ENCODE results near the gene NANP.
A peak's percentile ranks its signal among the peaks of the same experiment; 100 is the strongest.
"Not testable (repeated sequence)": the region's sequence is repeated elsewhere in the genome, so short reads cannot be mapped to it uniquely, and the experiment has no call there.

Gene NANP

DNA sequence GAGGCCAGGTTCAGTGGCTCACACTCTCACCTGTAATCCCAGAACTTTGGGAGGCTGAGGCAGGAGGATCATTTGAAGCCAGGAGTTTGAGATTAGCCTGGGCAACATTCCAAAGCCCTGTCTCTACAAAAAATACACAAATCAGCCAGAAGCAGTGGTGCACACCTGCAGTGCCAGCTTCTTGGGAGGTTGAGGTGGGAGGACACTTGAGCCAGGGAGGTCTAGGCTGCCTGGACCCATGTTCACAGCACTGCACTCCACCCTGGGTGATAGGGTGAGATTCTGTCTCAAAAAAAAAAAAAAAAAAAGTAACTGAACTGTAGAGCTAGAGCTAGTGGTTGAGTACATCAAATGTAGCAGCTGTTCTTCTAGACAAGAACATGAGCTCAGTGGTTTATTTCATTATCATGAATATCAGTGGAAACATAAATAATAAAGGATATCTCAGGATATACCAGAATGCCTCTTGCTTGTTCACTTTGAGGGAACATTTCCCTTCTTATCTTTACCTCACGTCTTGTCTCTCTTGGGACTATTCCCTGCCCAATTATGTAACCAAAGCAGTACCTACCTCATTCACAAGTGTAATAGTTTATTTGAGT lies 17.6 kb downstream of the NANP start:
- no peak for DNase-seq (ENCODE audit: low read depth)

DNA sequence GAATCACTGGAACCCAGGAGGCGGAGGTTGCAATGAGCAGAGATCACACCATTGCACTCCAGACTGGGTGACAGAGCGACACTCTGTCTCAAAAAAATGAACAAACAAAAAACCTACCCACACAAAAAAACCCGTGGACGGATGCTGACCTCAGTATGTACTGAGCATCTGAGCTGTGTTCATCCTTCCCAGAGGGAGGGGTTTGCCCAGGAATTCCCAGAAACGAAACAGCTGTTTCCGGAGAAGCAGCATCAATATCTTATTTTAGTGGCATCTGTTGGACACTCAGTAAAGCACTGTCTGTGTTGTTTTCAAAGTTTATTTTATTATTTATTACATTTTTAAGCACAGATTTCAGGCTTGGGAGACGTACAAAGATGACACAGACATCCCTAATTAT lies 18.7 kb downstream of the NANP start:
- no peak for DNase-seq (ENCODE audit: low read depth)

DNA sequence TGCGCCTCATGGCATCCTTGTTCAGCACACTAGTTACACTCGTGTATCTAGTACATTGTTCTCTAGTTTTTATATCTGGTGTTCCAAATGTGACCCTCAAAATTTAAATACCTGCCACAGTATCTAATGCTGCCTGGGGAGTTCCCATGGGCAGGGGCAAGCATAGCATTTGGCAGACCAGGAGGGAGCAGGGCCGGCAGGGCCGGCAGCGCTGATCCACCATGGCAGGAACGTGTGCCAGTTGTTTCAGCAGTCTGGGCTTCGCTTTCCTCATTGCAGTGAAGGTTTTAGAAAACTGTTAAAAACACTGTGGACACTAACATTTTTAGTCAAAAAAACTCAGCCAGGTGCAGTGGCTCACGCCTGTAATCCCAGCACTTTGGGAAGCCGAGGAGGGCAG lies 19.2 kb downstream of the NANP start:
- no peak for DNase-seq (ENCODE audit: low read depth)

DNA sequence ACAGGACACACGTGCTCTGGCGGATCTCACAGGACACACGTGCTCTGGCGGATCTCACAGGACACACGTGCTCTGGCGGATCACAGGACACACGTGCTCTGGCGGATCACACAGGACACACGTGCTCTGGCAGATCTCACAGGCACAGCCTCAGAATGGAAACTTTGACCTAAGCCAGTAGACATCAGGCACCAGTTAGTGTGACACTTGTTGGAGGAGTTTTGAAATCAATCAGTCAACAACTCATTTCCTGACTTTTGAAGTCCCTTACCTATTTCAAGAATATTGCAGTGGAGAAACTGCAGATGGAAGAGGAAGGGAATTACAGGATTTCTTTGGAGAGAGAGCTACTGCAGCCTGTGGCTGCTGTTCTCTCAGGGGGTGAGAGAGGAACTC lies 20.9 kb downstream of the NANP start:
- DNase-seq (ENCODE audit: low read depth): not testable (repeated sequence)

DNA sequence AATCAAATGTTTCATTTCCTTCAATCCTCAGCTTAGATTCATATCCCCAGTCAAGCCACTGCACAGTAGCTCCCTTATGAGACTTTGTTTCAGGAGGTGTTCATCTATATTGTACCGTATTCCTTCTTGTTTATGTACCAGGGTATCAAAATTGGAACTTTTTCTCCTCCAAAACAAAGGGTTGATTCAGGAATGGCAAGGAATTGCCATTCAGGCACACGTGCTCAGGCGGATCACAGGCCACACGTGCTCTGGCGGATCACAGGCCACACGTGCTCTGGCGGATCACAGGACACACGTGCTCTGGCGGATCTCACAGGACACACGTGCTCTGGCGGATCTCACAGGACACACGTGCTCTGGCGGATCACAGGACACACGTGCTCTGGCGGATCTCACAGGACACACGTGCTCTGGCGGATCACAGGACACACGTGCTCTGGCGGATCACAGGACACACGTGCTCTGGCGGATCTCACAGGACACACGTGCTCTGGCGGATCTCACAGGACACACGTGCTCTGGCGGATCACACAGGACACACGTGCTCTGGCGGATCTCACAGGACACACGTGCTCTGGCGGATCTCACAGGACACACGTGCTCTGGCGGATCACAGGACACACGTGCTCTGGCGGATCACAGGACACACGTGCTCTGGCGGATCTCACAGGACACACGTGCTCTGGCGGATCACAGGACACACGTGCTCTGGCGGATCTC lies 21.5 kb downstream of the NANP start:
- DNase-seq (ENCODE audit: low read depth): not testable (repeated sequence)

DNA sequence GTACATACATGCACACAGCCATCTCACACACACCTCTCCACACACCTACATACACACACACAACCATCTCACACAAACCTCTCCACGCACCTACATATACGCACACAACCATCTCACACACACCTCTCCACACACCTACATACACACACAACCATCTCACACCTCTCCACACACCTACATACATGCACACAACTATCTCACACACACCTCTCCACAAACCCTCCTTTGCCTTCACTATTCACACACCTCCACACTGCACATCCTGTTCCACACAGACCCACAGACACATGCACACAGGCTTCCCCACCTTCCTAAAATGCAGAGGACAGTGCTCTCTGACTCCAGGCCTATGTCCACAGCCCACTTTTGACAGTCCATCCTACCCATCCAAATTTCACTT lies 22.2 kb downstream of the NANP start:
- DNase-seq (ENCODE audit: low read depth): no peak

DNA sequence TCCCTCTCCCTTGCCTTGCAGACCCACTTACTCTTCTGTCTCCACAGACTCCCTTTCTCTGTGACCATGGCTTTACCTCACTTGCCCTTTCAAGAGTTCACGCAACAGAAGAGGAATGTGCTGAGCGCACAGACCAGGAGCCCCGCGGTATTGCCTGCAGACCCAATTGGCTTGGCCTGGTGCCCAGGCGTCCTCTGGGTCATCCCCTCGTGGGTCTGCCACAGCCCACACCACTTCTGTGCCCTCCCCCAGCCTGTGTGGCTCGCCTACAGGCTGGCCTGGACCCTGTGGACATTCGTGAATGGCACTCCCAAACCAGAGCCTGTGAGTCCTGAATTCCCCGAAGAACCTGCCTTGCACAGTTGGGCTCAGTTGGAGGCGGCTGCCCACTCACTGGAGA lies 23.2 kb downstream of the NANP start:
- DNase-seq (ENCODE audit: low read depth): no peak

DNA sequence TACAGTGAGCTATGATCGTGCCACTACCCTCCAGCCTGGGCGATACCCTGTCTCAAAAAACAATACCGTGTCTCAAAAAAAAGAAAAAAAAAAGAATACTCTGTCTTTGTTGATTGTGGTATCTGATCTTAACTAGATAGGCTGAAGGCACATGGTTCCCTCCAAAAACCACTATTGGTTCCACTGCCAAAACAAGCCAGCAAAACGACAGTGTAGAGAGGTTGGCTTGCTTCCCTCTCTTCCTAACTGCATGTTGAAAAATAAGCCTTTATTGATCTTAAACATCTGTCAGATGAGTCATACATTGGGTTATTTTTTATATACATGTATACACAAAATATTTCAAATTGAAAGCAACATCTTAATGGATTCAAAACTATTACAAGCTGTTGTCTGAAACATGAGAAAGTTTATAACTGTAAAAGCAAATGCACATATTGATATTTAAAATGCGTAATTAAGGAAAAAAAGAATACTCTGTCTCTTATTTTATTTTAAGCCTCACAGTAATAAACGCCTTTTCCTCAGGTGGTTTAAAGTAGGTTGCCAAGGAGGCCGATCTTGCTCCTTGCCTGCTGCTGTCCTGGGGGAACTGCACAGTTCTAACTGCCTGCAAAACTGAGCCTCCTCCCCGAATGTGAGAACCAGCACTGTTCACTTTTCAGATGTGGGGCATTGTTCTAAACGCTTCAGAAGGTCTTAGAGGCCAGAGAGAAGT lies 31.5 kb downstream of the NANP start:
- DNase-seq (ENCODE audit: low read depth): no peak

DNA sequence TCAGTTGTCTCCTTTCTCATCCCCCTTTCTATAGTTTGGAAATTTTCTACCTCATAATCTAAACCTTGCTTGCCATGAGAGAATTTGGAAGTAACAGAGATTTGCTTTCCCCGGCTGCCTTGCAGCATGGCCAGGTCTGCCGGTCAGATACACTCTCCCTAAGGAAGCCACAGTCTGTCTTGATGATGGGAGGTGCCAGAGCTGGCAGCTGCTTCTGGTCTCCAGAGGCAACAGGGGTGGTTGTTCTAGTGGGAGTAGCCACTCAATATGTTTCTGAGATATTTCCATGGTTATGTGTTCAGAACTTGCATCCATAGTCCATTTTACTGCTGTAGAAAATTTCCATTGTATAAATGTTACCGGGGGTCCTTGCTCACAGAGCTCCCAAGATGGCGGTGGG lies 33.0 kb downstream of the NANP start:
- not testable (repeated sequence) for DNase-seq (ENCODE audit: low read depth)

DNA sequence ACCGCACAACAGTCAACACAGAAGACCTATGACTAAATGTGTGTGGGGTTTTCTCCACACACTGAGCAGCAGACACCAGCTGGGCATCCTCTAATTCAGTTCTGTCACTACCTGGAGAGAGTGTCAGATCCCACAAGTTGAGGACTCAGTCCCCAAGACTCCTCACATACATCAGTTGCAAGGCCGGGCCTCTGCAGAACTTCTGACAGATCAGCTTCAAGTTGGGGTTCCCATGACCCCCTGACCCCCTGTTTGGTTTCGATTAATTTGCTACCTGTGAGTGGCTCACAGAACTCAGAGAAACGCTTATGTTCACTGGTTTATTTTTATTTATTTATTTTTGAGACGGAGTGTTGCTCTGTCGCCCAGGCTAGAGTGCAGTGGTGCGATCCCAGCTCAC lies 35.3 kb downstream of the NANP start:
- DNase-seq (ENCODE audit: low read depth): no peak

DNA sequence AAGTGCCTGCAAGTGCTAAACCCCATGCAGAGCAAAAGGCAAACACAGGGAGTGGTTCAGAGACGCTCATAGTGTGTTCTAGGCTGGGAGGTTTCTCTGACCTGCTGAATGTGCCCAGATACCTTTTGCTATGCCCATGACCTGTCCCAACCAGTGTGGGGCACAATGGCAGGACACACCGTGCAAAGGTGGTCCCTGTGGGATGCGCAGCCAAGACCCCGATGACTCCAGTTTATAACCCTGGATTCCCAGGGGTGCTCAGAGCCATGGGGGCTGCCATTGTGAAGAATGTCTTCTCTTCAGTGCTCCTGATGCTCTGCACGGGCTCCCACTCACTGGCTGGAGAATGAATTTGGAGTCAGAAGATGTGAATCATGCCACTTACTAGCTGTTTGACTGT lies 36.3 kb downstream of the NANP start:
- no peak for DNase-seq (ENCODE audit: low read depth)

DNA sequence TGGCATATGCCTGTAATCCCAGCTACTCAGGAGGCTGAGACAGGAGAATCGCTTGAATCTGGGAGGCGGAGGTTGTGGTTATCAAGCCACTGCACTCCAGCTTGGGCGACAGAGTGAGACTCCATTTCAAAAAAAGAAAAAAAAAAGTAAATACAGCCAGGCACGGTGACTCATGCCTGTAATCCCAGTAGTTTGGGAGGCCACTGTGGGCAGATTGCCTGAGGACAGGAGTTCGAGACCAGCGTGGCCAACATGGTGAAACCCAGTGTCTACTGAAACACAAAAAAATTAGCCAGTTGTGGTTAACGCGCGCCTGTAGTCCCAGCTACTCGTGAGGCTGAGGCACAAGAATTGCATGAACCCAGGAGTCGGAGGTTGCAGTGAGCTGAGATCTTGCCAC lies 36.9 kb downstream of the NANP start:
- DNase-seq (ENCODE audit: low read depth): no peak

DNA sequence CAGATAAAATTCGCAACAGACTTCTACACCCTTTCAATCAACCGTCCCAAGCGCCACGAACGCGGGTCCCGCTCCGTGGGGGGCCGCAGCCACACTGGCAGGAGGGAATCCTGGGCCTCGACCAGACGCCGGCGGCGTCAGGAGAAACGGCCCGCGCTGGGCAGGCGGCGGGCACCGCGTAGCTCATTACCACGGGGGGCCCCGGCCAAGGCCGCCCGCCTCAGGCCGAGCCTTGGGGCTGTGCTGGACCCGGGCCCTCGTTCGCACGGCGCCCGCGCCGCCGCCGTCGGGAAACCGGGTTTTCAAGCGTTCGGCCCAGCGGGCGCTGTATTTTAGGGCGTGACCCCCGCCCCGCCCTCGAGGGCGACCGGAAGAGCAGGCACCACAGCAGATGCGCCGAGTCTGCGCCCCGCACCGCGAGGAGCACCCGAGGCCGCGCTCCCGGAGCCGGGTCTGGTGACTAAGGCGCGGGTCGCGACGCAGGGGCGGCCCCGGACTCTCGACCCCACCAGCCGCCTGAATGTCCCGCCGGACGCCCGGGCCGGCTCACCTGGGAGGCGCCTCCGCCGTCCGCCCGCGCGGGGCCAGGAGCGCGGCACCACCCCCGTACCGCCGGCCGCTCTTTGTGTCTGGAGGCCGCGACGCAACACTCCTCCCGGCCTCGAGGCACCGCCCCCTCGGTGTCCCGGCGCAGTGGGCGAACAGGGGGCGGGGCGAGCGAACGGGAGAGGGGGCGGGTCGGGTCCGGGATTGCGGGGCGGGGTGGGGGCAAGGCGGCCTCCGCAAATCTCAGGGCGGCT lies 38.7 kb downstream of the NANP start, which contains the start of gene NINL:
Gene NINL, minus strand, starts transcription at position 627 of the 800 bp plus-strand sequence. CDS start 58,944 bp downstream, outside the sequence.
- DNase-seq (ENCODE audit: low read depth): peak; percentile 1

DNA sequence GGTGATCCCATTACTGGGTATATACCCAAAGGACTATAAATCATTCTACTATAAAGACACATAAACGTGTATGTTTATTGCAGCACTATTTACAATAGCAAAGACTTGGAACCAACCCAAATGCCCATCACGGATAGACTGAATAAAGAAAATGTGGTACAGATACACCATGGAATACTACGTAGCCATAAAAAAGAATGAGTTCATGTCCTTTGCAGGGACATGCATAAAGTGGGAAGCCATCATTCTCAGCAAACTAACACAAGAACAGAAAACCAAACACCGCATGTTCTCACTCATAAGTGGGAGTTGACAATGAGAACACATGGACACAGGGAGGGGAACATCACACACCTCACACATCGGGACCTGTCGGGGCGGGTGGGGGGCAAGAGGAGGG lies 40.2 kb downstream of the NANP start:
- not testable (repeated sequence) for DNase-seq (ENCODE audit: low read depth)

DNA sequence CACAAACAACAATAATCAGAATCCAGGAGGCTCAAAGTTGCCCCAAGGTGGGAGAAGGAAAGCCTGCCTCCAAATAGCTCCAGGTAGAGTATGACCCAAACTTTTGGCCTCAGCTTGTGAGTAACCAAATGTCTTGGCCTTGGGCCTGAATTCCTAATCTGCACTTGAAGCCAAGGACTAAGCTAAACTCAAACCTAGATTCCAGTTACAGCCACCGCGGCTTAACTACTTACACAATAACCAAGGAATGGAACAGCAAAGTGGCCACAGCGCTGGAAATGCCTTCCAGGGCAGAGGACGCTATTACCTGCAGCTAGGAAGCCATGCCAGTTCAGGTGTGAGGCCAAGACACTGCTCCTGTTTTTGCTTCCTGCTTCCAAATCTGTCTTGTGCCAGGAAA lies 43.1 kb downstream of the NANP start:
- no peak for DNase-seq (ENCODE audit: low read depth)

DNA sequence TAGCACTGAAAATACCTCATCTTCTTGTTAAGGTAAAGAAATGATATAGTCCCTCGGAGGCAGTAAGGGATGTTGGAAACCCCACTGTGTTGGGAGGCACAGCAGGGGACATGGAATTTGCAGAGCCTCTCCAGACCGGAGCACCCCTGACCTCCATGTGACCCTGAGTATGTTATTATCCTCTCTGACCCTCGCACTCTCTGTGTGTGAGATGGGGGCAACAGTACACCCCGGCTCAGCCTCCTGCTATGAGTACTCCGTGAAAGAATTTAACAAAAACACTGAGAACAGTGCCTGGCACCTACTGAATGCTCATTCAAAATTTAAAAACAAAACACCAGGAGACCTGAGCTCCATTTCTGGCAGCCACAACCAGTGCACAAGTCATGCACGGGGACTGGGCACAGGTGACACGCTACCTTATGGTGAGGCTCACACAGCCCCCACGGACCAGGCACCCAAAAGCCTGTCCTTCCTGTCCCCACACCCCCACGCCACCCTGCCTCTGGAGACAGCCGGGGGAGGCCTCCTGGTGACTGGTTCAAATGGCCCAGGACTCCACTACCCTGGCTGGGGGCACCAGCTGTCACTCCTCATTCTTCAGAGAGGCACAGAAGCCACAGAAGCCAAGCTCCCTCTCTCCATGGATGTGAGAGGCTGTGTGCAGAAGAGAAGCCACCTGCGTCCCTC lies 44.6 kb downstream of the NANP start:
- DNase-seq (ENCODE audit: low read depth): no peak

DNA sequence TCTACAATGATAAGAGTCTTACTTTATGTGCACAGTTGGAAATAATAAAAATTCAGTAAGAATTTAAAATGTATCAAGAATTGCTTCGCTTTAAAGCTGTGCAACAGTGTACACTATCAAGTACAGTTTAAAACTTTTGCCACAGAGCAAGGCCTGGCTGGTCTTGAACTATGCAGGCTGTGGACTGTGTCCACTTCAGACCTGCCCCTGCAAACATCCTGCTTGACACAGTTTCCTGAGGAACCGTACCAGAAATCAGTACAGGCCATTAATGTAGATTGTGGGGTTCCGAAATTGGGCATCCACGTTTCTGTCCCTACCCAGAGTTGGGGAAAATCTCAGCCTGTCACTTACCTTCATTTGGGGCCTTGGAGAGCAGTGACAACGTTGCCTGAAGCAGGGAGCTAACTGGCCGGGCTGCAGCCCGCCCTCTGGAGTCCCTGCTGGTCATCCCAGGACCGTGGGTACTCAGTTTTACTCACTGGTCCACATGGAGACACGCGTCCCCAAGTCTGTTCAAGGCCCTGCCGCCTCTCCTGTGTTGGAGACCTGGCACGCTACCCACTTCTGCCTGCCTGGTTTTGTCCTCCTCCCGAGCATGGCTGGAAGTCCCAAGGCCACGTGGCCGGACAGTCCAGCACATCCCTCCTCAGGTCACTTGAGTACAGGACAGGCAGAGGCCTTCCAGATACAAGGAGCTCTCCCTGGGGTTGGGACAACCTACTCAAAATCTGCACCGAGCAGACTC lies 46.9 kb downstream of the NANP start:
- DNase-seq (ENCODE audit: low read depth): no peak

DNA sequence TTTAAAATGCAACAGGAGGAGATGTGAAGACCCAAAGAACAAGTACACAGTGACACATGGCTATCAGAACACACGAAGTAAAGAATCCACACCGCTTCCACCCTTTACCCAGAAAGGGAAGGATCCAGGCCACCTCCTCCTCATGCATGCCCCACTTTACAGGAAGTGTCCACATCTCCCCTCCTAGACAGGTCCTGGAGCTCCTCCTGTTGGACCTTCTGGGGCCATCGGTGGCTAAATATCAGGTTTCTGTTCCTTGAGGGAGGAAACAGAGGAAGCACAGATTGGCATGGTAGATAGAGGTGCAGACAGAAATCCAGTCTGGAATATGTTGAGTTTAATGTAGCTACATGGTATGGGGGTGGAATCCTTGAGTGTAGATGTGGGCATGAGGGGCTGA lies 49.4 kb downstream of the NANP start:
- DNase-seq (ENCODE audit: low read depth): no peak

DNA sequence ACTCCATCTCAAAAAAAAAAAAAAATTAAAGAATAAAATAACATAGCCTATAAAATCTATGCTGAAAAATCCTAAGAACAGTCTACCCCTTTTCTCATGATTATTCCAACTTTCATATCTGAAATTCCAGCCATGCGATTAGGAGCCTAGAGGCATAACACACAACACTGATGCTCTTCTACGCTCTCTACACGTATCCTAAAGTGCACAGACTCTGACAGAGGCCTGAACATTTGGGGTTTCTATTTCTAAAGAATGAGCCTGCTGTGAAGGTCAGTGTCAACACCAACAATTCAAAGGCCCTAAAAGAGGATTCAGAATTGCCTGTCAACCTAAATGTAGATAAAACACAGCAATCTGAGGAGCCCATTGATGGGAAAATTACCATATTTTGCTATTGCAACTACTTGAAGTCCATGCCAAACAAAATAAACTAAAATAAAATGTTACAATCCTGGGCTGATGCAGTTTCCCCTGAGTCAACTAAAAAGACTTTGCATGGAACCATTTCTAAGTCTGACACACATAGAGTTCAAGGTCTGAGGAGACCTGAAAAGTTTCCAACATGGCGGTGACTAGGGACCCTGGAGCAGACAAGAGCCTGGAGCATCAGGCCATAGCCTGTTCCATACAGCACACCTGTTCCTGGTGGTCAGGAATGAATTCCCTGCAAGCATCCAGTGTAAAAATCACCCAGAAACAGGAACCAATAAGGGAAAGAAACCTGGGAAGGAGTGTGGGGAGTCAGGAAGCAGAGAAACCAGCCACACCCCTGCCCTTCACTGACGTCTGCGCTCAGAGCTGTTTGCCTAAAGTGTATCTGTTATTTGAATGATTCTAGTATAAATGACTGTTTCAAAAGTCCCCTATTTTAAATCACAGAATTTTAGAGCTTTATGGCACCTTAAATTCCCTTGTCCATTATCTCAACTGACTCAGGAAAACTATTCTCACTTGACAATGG lies 50.2 kb downstream of the NANP start:
- DNase-seq (ENCODE audit: low read depth): no peak

DNA sequence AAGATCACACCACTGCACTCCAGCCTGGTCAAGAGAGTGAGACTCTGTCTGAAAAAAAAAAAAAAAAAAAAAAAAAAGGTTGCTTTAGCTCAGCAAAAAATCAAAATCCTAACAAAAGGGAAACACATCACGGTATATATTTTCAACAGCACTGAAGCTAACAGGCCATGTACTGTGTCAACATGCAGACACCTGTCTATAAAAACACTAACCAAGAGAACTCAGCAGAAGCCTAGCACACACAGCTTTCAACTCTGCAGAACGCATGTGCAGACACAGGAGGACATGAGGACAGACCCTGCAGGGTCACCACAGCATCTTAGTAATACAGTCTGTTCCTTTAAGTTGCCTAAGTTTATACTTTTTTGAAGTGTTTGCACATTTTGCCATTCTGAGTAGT lies 52.0 kb downstream of the NANP start:
- no peak for DNase-seq (ENCODE audit: low read depth)

All from activated gamma-delta T cell treated with anti-CD3 and anti-CD28 coated beads, Interleukin-2, amount 50 U/mL, for 16 hours (primary cell).